GM19324 (cell line): ENCODE data around the gene ACAP2.
"Not testable (repeated sequence)": the region's sequence is repeated elsewhere in the genome, so short reads cannot be mapped to it uniquely, and the experiment has no call there.

Experiments used
- ATAC-seq: cut with Tn5 transposase; IDR thresholded peaks from one replicate; pipeline ENCODE4 v1.9.1; 2021; ENCODE audit warnings: mild to moderate bottlenecking, moderate library complexity; ENCODE audit not compliant: unreplicated experiment, low FRiP score

The ACAP2 gene, protein sequence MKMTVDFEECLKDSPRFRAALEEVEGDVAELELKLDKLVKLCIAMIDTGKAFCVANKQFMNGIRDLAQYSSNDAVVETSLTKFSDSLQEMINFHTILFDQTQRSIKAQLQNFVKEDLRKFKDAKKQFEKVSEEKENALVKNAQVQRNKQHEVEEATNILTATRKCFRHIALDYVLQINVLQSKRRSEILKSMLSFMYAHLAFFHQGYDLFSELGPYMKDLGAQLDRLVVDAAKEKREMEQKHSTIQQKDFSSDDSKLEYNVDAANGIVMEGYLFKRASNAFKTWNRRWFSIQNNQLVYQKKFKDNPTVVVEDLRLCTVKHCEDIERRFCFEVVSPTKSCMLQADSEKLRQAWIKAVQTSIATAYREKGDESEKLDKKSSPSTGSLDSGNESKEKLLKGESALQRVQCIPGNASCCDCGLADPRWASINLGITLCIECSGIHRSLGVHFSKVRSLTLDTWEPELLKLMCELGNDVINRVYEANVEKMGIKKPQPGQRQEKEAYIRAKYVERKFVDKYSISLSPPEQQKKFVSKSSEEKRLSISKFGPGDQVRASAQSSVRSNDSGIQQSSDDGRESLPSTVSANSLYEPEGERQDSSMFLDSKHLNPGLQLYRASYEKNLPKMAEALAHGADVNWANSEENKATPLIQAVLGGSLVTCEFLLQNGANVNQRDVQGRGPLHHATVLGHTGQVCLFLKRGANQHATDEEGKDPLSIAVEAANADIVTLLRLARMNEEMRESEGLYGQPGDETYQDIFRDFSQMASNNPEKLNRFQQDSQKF

DNA sequence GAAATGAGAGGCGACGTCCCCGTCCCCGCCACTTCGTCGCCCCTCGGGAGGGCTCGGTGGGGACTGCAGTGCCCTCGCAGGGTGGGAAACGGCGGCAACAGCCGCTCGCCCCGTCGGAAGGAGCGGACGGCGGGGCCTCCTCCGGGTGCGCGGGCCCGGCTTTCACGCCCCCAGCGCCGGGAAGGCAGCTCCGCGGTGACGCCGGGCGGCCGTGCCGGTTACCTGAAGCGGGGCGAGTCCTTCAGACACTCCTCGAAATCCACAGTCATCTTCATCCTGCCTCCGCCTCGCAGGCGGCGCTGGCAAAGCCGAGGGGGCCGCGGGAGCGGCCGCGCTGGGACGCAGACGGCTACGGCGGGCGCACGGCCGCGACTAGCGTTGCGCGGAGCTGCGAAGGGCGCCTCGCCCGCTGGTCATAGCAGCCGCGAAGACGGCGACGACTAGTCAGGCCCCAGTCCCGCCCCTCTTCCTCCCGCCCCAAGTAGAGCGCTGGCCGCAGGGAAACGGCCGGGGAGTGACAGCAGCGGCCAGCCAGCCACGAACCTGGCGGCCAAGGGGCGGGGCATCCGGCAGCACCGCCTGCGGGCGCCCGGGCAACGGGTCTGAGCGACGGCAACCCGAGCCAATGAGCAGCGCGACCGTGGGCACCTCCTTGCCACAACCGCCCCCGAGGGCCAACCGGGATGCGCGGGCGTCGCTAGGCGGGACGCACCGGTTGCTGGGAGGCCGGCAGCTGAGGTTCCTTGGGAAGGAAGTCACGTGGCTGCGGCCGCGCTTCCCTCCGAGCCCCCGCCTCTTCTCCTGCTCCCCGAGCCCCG lies at the start of gene ACAP2:
ACAP2 (minus strand) TSS at position 448 of the 818 bp plus-strand sequence; CDS start at position 275, 173 bp downstream.
- peak; percentile 96 for ATAC-seq

- ATAC-seq = no peak
Measured at GRCh38 chr3:195475614-195476013, 32.8 kb upstream of the ACAP2 start.

- ATAC-seq = not testable (repeated sequence)
Measured at GRCh38 chr3:195475116-195475515, 32.3 kb upstream of the ACAP2 start.

DNA sequence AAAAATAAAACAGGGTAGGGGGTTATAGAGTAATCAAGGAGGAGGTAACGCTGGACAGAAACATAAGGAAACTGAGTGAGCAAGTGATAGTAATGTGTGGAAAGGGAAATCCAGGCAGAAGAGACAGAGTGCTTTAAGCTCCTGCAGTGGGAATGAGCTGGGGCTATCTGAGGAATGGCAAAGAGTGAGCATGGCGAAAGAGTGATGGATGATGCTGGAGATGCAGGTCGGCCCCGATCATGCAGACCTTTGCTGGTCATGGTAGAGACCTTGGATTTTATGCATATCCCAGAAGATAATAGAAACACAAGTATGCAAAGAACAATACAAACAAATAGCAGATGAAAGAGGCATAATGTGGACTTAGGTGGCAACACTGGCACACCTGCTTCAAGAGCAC lies 26.0 kb upstream of the ACAP2 start:
- ATAC-seq = no peak

DNA sequence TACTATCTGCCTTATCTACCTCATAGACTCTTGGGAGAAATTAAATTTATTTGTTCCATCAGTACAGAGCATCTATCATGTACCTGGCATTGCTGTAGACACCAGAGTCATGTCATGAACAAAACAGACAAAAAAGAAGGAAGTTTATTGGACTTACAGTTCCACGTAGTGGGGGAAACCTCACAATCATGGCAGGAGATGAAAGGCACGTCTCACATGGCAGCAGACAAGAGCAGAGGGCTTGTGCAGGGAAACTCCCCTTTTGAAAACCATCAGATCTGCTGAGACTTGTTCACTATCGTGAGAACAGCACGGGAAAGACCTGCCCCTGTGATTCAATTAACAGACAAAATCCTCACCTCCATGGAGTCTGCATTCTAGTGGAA lies 25.6 kb upstream of the ACAP2 start:
- no peak for ATAC-seq

- no peak for ATAC-seq
Measured at GRCh38 chr3:195467641-195468390, 25.0 kb upstream of the ACAP2 start.

- ATAC-seq = no peak
Measured at GRCh38 chr3:195466251-195466650, 23.4 kb upstream of the ACAP2 start.

GRCh38 chr3:195462922-195463321 lies 20.1 kb upstream of the ACAP2 start:
- ATAC-seq = not testable (repeated sequence)

DNA sequence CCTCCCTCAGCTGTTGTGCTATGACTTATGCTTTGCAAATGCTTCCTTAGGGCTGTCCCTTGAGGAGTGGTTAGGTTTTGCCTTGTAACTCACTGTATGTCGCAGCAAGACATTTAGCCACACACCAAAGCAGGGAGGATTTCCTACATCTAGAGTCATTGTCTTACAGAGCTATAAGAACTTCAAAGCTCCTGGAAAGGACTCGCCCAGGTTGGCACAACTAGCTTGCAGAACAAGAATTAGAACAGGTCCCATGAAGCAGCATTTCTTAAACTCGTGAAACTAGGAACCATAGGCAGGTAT lies 19.4 kb upstream of the ACAP2 start:
- ATAC-seq = no peak

GRCh38 chr3:195461594-195462307 lies 18.9 kb upstream of the ACAP2 start:
- no peak for ATAC-seq

- no peak for ATAC-seq
Measured at GRCh38 chr3:195460091-195460713, 17.4 kb upstream of the ACAP2 start.

DNA sequence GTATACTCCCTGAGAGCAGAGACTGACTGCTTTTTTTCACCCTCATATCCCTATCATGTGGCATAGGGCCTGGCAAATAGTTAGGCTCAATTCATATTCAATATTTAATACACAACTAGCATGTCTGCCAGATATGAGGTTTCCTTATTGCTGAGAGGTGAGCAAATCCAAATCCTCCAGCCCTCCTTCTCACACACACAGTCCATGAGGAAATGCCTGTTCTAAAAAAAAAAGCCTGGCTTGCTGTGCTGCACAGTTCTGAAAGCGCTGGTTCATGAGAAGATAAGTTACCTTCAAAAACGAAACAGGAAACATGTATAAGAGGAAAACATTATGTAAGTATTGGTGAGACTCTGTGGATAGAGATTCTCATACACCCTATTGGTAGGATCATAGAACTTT lies 15.5 kb upstream of the ACAP2 start:
- ATAC-seq = no peak

DNA sequence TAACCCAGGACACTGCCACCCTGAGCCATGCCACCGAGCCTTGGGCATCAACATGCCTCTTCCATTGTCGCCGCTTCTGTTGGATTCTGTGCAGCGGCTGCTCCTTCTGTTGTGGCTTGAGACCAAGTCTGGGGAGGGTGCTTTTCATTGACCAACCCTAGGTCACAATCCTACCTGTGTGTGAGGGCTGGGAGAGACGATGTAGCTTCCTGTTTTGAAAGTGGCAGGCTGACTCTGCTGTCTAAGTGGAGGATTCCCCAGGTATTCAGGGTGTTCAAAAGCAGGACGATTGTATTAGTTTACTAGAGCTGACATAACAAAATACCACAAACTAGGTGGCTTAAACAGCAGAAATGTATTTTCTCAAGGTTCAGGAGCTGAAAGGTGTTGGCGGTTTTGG lies 13.0 kb upstream of the ACAP2 start:
- no peak for ATAC-seq

DNA sequence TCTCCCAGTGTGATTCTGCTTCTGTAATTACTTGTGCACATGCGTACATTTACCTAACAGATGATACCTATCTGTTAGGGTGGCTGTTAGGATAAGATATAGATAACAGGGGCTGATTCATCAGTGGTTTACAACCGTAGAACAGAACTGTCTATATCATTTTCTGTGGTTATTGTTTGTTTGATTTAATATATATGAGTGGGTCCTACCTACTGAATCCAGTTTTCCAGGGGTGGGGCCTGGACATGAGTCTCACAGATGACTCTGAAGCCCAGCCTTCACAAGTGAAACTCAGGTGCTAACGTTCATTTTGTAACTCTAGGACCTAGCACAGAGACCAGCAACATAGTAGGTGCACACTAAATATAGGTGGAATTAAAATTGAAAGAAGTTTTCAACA lies 10.4 kb upstream of the ACAP2 start:
- ATAC-seq = no peak

GRCh38 chr3:195451373-195452015 lies 8.7 kb upstream of the ACAP2 start:
- no peak for ATAC-seq

GRCh38 chr3:195450731-195451229 lies 8.0 kb upstream of the ACAP2 start:
- no peak for ATAC-seq

DNA sequence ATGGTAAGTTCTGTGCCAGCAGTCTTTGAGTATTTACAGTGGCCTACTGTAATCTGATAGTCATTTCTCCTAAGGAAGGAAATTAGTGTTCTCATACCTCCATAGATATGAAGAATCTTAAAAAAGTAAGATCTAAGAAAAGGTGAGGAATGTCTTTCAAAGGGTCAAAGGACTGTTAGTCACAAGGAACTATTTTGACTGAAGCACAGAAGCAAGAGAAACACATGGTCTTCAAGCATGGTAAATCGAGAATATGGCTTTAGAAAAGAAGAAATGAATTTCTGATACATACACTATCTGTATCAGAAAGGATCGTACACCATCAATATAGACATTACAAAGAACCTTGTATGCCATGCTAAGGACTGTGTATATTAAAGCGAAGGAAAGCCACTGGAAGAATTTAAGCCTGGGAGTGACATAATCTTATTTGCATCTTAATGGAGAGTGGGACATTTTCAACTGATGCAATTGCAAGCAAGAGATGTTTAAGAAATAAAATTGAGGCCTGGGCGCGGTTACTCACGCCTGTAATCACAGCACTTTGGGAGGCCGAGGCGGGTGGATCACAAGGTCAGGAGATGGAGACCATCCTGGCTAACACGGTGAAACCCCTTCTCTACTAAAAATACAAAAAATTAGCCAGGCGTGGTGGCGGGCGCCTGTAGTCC lies 5.5 kb upstream of the ACAP2 start:
- no peak for ATAC-seq

DNA sequence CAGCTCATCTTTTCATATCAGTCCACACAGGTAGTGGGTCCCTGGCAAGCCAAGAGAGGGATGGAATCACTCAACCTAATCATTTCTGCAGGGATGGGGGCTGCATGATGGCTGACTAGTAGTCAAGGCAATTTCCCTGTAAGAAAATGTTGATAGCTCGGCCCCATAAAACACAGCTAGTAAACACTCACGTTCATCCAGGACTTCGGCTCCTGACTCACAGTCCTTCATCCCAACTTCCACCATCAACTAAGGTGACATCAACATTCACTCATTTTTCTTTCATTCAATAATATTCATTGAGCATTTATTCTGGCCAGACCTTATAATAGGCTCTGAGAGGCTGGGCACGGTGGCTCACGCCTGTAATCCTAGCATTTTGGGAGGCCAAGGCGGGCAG lies 4.4 kb upstream of the ACAP2 start:
- ATAC-seq = no peak
